Vagina (tissue), 2 donors: ENCODE measurements around the gene TMEM167A.

Source experiments
- CTCF ChIP-seq, 3 experiments: fragments of 450-650 bp in 2 of 3; fragments of 200-600 bp in 1 of 3; sonication (generic) in 1 of 3; IDR thresholded peaks; one replicate each; pipeline ENCODE4 v1.5.1; 2017 to 2019; ENCODE audit warnings: antibody characterized with exemption in 3 of 3, mild to moderate bottlenecking in 2 of 3, moderate library complexity in 2 of 3
- POLR2A ChIP-seq, 2 donors: fragments of 450-650 bp; IDR thresholded peaks; one replicate each; pipeline ENCODE4 v1.6.1; 2017; ENCODE audit warnings: antibody characterized with exemption in 2 of 2, mild to moderate bottlenecking in 2 of 2, moderate library complexity in 2 of 2

GRCh38 chr5:83085106-83085505 is 7.9 kb upstream of the TMEM167A start:
- TF ChIP-seq CTCF (IDR thresholded peaks at IDR 0.05) (no peak), POLR2A (IDR thresholded peaks at IDR 0.05) (no peak)
